Loucy (cell line): ENCODE measurements around the gene LHPP.

Experiments used
- EZH2phosphoT487 ChIP-seq: fragments of 200-600 bp; IDR thresholded peaks from 2 replicates; pipeline ENCODE4 v1.6.1; 2018; ENCODE audit warnings: antibody characterized with exemption, mild to moderate bottlenecking, moderate library complexity, borderline replicate concordance
- TF ChIP-seq, protein P1 (sequence below): fragments of 200-600 bp; sonication (generic); conservative IDR thresholded peaks from 2 replicates; pipeline ENCODE4 v1.5.1; 2014; ENCODE audit warnings: mild to moderate bottlenecking, antibody characterized with exemption, low read length

DNA sequence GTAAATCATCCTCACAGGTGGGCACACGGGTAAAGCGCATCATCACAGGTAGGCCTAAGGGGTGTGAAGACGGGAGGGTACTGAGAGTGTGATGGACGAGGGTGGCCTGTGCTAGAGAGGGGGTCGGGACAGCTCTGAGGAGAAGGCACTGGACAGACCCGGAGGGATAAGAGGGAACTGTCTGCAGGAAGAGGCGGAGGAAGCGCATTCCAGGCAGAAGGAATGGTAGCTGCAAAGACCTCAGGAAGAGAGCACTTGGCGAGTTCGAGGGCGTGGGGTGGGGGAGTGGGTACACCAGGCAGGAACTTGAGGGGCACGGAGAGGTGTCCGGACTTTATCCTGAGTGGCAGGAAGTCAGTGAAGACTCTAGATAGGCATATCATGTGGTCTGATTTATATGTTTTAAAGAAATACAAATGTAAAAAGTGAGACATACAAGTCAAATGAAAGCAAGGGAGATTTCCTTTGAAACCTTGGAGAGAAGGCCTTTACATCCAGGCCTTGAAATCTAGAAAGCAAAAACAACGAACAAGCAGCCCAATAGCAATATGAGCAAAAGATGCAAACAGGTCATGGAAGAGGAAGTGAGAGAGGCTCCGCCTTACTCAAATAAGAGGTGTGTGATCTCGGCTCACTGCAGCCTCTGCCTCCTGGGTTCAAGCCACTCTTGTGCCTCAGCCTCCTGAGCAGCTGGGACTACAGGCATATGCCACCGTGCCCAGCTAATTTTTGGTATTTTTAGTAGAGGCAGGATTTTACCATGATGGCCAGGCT lies 3.6 kb downstream of the LHPP start:
- TF ChIP-seq, protein P1, sequence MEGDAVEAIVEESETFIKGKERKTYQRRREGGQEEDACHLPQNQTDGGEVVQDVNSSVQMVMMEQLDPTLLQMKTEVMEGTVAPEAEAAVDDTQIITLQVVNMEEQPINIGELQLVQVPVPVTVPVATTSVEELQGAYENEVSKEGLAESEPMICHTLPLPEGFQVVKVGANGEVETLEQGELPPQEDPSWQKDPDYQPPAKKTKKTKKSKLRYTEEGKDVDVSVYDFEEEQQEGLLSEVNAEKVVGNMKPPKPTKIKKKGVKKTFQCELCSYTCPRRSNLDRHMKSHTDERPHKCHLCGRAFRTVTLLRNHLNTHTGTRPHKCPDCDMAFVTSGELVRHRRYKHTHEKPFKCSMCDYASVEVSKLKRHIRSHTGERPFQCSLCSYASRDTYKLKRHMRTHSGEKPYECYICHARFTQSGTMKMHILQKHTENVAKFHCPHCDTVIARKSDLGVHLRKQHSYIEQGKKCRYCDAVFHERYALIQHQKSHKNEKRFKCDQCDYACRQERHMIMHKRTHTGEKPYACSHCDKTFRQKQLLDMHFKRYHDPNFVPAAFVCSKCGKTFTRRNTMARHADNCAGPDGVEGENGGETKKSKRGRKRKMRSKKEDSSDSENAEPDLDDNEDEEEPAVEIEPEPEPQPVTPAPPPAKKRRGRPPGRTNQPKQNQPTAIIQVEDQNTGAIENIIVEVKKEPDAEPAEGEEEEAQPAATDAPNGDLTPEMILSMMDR, result no peak
- no peak for TF ChIP-seq EZH2phosphoT487
